ENCODE results near the gene TAL2. TPM values are rescaled to one million over a fixed set of nuclear protein-coding genes. Genes with fewer than 3 reads are reported as not detected.

Gene TAL2
- total RNA-seq, 2 experiments from 2014 or later, result not detected

GRCh38 chr9:105711867-105712266 is 49.6 kb downstream of the TAL2 start:
- Histone ChIP-seq H2AFZ (ENCODE audit: low read length) (no peak overlapping the region), H3K79me2 (ENCODE audit: insufficient read depth, low read depth, low read length) (no peaks in the 10 kb centered on the region), H3K4me2 (ENCODE audit: low read length) (no peak overlapping the region), H4K20me1 (ENCODE audit: insufficient read depth, low read length) (no peaks in the 10 kb centered on the region), H3K4me3 (ENCODE audit: low read depth, low read length, poor library complexity, severe bottlenecking) (no peak overlapping the region), H3K27ac (ENCODE audit: low read depth, low read length, poor library complexity, severe bottlenecking) (no peak overlapping the region), H3K9me2 (ENCODE audit: insufficient read depth, low read length) (no peaks in the 10 kb centered on the region), H3K9me3 (ENCODE audit: low read length) (no peaks in the 10 kb centered on the region), H3K36me3 (ENCODE audit: insufficient read depth, low read length) (peaks cover 6% of the 10 kb centered on the region; the same call in 1 of the 2 replicates), H3K4me1 (ENCODE audit: insufficient read depth, low read length, poor library complexity, severe bottlenecking) (no peaks in the 10 kb centered on the region)
- POLR2A ChIA-PET, result no interaction called here
- CTCF ChIA-PET (ENCODE audit: unreplicated experiment), result no interaction called here
- intact Hi-C loops (cut with micrococcal nuclease; ENCODE audit: unreplicated experiment), result no loop called here
- no peak for DNase-seq (ENCODE audit: low spot score)
- BruUV-seq (replicated peaks), result no TSS peak
- TF ChIP-seq EZH2phosphoT487 (IDR thresholded peaks at IDR 0.05; ENCODE audit: borderline replicate concordance, low read depth, low read length) (no peak), CTCF (conservative IDR thresholded peaks at IDR 0.05; ENCODE audit: low read length) (no peak)

GRCh38 chr9:105712297-105712696 is 50.0 kb downstream of the TAL2 start:
- H3K4me3 ChIP-seq (ENCODE audit: low read depth, low read length, poor library complexity, severe bottlenecking), result no peak overlapping the region
- H4K20me1 ChIP-seq (ENCODE audit: insufficient read depth, low read length), result no peaks in the 10 kb centered on the region
- ChIA-PET POLR2A (no interaction called here), CTCF (ENCODE audit: unreplicated experiment) (no interaction called here)
- H2AFZ ChIP-seq (ENCODE audit: low read length), result no peak overlapping the region
- no peaks in the 10 kb centered on the region for H3K79me2 ChIP-seq (ENCODE audit: insufficient read depth, low read depth, low read length)
- no peaks in the 10 kb centered on the region for H3K9me2 ChIP-seq (ENCODE audit: insufficient read depth, low read length)
- H3K36me3 ChIP-seq (ENCODE audit: insufficient read depth, low read length), result peaks cover 6% of the 10 kb centered on the region; the same call in 1 of the 2 replicates
- TF ChIP-seq EZH2phosphoT487 (IDR thresholded peaks at IDR 0.05; ENCODE audit: borderline replicate concordance, low read depth, low read length) (no peak), CTCF (conservative IDR thresholded peaks at IDR 0.05; ENCODE audit: low read length) (no peak)
- H3K27ac ChIP-seq (ENCODE audit: low read depth, low read length, poor library complexity, severe bottlenecking), result no peak overlapping the region
- intact Hi-C loops (cut with micrococcal nuclease; ENCODE audit: unreplicated experiment), result no loop called here
- H3K4me1 ChIP-seq (ENCODE audit: insufficient read depth, low read length, poor library complexity, severe bottlenecking), result no peaks in the 10 kb centered on the region
- BruUV-seq (replicated peaks), result no TSS peak
- no peak overlapping the region for H3K4me2 ChIP-seq (ENCODE audit: low read length)
- DNase-seq (ENCODE audit: low spot score), result no peak
- H3K9me3 ChIP-seq (ENCODE audit: low read length), result no peaks in the 10 kb centered on the region

Other genes with a start within 250 kb of the TAL2 start
- 3.1 and 4.4 TPM in 2 replicates for gene FSD1L, start 214.4 kb upstream of the TAL2 start, total RNA-seq (2014; rRNA removed; shearing (Covaris generic))
- 7.9 and 8.5 TPM in 2 replicates for gene FSD1L, start 214.4 kb upstream of the TAL2 start, total RNA-seq (2022)
- gene FKTN, start 104.3 kb upstream of the TAL2 start, total RNA-seq (2014; rRNA removed; shearing (Covaris generic)), result 8.1 and 10.7 TPM in 2 replicates
- gene FKTN, start 104.3 kb upstream of the TAL2 start, total RNA-seq (2022), result 17.3 and 19.1 TPM in 2 replicates
- gene TMEM38B, start 32.1 kb downstream of the TAL2 start, total RNA-seq (2014; rRNA removed; shearing (Covaris generic)), result 11.9 and 15.9 TPM in 2 replicates
- 22.5 and 23.1 TPM in 2 replicates for gene TMEM38B, start 32.1 kb downstream of the TAL2 start, total RNA-seq (2022)

Measured in OCI-LY7 (cell line).